Medulla oblongata (tissue), 1 donor: ENCODE data around the gene LAP3.
"Not testable (repeated sequence)": the region's sequence is repeated elsewhere in the genome, so short reads cannot be mapped to it uniquely, and the experiment has no call there.

Experiments
- DNase-seq: peaks from one replicate; pipeline ENCODE4 v3.0.0-alpha.2; 2015; ENCODE audit errors: extremely low spot score

Gene LAP3

GRCh38 chr4:17576932-17577664 lies at the start of gene LAP3:
TSS of gene LAP3 (plus strand) at chr4:17577198. CDS start at chr4:17577466, 268 bp downstream.
- DNase-seq: peak; percentile 97

- DNase-seq: no peak
Observed at GRCh38 chr4:17528551-17529165, 48.3 kb upstream of the LAP3 start.

DNA sequence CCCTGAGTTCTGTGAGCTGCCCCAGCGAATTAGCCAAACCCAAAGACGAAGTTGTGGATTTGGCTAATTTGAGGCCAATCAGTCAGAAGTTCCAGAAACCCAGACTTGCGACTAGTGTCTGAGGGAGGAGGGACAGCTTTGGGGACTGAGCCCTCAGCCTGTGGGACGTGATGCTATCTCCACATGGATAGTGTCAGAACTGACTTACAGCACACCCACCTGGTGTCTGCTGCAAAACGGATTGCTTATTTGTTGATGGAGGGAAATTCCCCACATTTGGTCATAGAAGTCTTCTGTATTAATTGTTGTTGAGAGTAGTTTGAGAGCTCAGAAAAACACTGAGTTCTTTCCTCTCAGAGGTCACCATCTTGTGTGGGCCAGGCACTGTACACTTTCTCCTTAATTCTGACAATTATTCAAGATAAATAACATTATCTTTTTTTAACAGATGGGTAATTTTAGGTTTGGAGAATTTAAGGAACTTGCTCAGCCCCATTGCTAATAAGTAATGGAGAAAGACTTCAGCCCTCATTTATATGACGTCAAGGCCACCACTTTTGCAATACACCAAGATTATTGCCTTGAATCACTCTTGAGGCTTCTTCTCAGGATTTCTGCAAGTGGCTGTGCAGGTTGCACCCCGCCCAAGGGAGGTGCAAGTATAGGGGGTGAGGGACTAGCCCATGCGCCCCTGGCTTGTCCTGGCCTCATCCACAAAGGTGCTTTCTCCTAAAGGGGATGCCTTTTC lies 45.3 kb upstream of the LAP3 start:
- no peak for DNase-seq

GRCh38 chr4:17534705-17535104 lies 42.3 kb upstream of the LAP3 start:
- DNase-seq: no peak

DNA sequence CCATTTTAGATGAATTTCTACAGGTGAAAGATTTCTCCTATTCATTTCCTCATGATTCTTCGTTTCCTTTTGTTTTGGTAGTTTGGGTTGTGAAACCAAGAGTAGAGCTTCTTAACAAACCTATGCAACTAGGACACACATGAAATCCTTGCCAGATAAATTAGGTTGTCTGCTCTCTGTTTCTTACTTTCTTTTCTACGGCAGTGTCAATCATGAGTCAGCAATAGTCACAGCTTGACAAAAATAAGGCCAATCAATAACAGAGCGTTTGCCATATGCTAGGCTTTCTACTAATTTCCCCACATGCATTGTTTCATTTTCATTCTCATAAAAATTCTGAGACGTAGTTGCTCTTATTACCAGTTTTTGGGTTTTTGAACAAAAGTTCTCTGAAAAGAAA lies 41.8 kb upstream of the LAP3 start:
- no peak for DNase-seq

DNA sequence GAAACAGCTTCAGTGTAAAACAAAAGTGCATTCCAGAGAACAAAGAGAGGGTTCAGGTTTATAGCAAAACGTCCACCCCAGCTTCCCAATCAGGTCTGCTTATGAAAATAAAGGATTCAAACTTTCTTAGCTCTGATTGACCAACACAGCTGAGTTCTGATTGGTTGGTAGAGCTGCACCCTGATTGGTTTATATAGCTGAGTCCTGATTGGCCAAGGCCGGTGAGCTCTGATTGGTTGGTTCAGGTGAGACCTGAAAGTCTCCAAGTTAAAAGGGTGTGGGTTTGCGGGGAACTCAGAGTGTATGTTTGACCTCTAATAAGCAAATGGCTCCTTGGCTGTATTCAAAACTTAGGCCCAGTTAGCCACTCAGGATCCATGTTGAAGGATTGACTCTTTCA lies 41.1 kb upstream of the LAP3 start:
- no peak for DNase-seq

GRCh38 chr4:17537060-17537459 lies 39.9 kb upstream of the LAP3 start:
- not testable (repeated sequence) for DNase-seq

GRCh38 chr4:17544205-17544604 lies 32.8 kb upstream of the LAP3 start:
- peak; percentile 98 for DNase-seq

DNA sequence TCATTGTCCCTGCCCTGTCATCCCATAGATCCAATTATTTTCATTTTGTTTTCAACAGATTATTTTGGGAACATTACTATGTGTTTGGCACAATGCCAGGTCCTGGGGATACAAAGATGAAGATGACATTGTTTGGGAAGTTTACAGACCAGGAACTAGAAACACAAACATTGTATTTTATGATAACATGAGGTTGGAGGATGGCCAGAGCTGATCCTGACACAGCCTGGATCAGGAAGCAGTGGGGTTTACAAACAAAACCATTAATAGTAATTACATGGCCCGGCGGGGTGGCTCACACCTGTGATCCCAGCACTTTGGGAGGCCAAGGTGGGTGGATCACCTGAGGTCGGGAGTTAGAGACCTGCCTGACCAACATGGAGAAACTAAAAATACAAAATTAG lies 32.2 kb upstream of the LAP3 start:
- peak; percentile 76 for DNase-seq

- no peak for DNase-seq
Observed at GRCh38 chr4:17545374-17546140, 31.4 kb upstream of the LAP3 start.

GRCh38 chr4:17546222-17546621 lies 30.8 kb upstream of the LAP3 start:
- DNase-seq: no peak

- no peak for DNase-seq
Observed at GRCh38 chr4:17546678-17547077, 30.3 kb upstream of the LAP3 start.

- DNase-seq: no peak
Observed at GRCh38 chr4:17550549-17550948, 26.4 kb upstream of the LAP3 start.

- no peak for DNase-seq
Observed at GRCh38 chr4:17552427-17552826, 24.6 kb upstream of the LAP3 start.

DNA sequence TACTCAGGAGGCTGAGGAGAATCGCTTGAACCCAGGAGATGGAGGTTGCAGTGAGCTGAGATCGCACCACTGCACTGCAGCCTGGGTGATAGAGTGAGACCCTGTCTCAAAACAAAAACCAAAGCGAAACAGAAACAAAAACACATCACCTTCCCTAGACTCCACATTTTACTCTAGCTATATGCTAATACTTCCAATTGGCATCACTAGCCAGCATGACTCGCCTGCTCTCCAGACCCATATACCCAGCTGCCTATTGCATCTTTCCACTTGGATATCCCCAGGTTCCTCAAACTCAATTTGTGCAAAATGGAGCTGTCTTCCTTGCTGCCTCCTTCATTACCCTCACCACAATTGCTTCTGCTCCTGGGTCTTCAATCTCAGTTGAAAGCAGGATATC lies 22.4 kb upstream of the LAP3 start:
- no peak for DNase-seq

DNA sequence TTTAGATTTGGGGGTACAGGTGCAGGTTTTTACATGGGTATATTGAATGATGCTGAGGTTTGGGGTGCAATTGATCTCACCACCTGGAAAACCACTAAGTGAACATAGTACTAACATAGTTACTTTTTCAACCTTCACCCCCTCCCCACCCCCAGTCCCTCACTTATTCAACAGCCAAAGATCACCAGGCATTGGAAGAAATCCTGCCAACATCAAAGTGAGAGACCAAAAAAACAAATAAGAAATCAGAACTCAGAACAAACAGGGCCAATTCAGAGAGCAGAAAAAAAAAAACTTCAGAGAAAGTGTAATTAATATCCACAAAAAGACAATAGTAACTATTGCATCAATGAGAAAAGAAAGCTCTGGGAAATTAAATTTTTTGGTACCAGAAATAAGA lies 20.5 kb upstream of the LAP3 start:
- DNase-seq: no peak

- no peak for DNase-seq
Observed at GRCh38 chr4:17557880-17558279, 19.1 kb upstream of the LAP3 start.

DNA sequence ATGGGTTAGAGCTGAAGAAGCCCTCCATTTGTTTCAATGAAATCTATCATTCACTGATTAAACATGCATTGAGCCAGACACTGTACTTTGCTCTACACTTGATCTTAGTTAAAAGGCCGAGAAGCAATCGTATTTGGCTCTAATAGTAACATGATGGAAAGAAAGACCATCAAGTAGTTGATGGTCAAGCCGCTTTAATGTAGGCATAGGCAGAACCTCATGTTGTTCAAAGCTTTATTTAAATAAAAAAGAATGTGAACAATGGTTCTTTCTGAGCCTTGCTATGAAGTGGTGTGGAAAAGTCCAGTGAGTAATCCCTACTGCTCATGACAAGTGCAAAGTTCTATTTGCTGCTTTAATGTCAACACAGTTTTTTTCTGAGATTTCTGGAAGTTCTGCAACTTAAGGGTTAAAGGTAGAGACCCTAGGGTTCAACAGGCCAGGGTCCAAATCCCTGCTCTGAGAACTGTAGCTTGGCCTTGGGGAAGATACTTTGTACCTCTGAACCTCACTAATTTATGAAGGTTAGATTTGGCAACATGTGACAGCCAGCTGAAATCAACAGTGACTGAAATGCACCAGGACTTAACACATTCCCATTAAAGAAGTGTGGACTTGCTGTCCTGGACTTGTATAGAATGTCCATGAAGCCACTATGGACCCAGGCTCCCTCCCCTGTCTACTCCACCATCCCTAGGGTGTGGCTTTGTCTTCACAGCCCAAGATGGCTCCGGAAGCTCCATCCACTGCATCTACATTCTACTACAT lies 17.9 kb upstream of the LAP3 start:
- DNase-seq: no peak

DNA sequence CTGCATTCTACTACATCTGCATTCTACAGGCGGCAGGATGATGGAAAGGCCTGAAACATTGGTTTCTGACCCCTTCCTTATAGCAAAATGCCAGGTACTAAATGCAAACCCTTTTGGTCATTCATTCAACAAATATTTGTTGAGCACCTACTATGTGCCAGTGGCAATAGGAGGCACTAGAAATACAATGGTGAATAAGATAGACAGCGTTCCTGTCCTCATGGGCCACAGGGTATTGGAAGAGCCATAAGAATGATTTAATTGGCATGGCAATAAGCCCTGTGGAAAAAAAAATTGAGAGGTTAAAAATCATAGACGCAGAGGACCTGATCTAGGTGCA lies 17.3 kb upstream of the LAP3 start:
- no peak for DNase-seq

GRCh38 chr4:17560065-17560673 lies 16.8 kb upstream of the LAP3 start:
- no peak for DNase-seq
